Measurements from ENCODE around the gene HUS1B.

Gene HUS1B

DNA sequence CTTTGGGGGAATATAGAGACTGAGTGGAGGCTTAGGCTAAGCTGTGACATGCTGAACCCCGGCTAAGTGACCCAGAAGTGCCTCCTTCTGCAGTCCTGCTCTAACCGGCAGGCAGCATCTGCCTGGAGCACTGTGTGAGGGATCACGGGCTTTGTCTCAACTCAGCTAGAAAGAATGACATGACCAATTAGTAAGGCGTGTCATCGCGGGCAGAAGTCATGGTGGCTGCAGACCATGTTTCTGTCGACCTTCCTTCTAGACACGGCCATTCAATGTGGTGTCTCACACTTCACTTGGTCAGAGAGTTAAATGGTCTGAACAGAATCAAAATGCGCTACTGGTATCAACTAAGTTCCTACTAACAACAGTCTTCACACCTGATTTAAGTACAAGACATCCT, 35.0 kb downstream of the HUS1B start:
- no peak for DNase-seq (ENCODE audit: low read depth in 2 of 2)

DNA sequence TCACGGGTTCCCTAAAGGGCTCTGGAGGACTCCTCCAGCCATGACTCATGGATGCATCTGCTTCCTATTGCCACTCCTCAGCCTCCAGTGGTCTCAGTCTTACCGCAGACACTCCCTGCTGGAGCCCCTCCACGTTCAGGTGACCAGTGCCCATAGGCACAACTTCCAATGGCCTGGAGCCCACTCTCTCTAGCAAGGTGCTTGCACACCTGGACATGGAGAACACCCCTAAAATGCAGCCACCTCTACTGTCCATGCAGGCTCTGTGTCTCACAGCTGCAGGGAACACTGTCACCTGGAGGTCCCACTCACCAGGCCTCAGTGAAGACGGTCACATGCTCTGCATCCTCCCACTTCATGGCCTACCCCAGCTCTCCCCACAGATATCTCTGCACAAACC, 36.0 kb downstream of the HUS1B start:
- DNase-seq (ENCODE audit: low read depth in 2 of 2), result no peak

DNA sequence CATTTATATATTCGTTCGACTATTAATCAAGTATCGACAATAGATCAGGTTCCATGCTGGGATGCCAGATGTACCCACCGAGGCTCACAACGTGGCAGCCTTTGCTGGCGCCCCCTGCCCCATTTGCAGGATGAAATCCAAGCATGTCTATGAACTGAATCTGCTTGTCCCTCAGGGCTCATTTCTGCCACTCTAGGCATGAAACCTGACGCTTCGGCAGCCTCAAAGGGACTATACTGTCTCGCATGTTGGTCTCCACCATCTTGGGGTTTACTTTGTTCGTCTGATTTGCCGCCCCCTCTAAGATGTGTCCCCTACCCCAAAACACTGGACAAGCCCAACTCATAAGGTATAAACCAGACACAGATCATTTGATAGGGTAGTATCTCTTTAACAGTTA, 36.7 kb downstream of the HUS1B start:
- DNase-seq (ENCODE audit: low read depth in 2 of 2), result no peak

DNA sequence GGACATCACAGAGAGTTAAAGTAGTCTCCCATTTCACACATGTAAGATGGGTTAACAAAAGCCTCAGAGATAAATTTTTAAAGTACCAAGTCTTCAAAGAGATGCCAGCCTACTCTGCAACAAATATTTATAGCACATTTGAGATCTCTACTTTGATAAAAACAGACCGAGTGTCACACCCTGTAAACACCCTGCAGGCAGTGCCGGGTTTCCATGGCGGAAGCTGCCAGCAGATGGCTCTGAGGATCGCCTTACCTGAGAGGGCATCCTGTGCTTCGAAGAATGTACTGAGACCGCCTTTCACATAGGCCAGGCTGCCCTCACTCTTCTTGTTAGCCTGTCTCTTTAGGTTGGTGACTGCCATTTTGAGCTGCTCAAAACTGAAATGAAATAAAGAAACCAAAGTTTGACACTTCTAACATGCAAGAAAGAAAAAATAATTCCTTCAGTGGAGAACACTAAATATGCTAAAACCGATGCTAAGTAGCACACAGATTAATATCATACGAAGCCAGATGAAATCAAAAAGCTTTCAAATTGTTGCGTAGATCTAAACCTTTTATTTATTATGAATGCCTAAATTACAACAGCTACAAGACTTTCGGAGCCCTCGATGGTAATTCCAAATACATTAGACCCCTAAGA, 39.3 kb downstream of the HUS1B start:
- no peak for DNase-seq (ENCODE audit: low read depth in 2 of 2)

DNA sequence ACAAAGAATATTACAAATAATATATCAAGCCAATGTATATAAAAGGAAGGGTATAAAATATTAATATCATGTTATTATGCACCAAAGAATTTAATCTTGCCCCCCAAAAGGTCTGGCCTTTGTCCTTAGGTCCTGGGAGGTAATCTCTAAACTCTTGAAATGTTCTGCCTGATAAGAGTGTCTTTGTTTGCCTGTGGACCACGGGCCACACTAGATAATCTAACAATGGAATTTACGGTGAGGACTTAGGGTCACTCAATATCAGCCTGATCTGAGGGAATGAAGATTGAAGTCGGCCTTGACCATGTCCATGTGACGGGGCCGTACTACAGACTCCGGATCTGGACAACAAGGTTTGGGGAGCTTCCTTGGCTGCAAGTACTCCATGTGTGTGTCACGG, 42.9 kb downstream of the HUS1B start:
- no peak for DNase-seq (ENCODE audit: low read depth in 2 of 2)

DNA sequence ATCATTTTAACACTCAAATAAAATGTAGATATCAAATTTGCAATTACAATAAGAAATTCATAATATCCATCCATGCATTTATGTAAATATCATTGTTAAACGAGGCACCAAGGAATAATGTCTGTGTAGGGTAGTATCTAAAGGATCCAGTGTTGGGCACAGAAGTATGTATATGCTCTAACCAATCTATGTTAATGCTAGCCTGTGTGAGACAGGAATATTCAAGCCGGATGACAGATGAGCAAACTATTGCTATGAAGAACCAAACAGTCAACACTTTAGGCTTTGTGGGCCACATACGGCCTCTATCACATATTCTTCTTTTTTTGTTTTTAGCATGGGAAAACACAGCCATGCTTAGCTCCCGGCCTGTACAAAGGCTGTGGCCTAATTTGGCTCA, 45.0 kb downstream of the HUS1B start:
- no peak for DNase-seq (ENCODE audit: low read depth in 2 of 2)

DNA sequence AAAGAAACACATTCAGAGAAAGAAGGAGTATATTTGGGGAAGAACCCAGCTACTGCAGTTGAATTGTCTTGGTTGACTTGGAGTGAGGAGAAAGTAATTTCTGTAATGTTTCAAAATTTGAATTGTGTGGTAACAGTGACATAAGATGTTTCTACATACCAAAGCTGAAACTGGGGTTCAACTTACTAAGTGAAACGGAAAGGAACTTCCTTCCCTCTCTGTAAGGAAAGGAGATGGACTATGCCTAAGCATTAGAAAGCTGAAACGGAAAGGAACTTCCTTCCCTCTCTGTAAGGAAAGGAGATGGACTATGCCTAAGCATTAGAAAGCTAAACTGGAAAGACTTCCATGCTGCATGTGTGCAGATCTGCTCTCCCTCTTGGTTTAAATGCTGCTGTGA, 46.0 kb downstream of the HUS1B start:
- DNase-seq (ENCODE audit: low read depth in 2 of 2), result no peak

DNA sequence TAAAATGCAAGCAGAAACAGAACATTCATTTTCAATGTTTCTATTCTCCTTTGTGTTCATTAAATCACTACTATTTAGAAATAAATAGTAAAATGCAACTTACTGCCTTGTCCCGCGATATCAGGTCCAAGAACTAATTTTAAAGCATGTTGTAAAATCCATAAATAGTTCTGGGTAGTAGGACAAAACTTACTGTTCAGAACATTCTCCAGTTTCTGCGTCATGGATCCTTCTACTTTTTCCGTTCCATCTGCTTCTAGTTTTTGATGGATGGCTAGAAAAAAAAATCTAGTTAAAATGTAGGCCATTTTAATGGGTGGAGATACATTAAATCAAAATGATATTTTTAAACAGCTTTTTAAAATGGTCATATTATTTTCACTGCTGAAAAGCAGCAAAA, 47.0 kb downstream of the HUS1B start:
- no peak for DNase-seq (ENCODE audit: low read depth in 2 of 2)

DNA sequence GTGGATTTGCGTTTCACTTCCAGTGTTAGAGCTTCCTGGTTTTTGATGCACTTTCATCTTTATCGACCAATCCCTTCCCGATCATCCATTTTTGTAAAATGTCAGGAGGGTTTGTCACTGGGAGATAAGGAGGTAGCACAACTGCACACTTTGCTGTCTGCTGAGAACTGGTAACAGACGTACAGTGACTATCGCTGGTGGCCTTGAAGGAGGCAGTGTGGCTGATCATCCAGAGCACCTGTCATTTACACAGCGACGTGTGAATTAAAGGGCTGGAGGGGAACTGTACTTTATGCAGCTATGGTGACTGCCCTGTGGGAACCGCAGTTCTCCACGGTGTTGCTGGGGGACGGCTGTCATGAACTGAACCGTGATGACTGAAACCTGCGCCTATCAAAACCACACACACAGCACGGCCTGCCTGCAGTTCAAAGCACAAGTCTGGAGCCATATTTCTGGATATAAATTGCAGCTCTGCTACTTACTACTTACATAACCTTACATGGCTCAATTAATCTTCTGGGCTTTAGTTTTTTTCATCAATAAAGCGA, 50.0 kb downstream of the HUS1B start:
- DNase-seq (ENCODE audit: low read depth in 2 of 2), result no peak

Data from stimulated activated CD4-positive, alpha-beta T cell treated with anti-CD3 and anti-CD28 coated beads, Interleukin-15, amount 100 ng/mL, for 48 hours (primary cell).